ENCODE results near the gene MLLT1. TPM values are rescaled to one million over a fixed set of nuclear protein-coding genes. Genes with fewer than 3 reads are reported as not detected.

Gene MLLT1
- total RNA-seq, 1 experiment from 2014 or later, result 19.6 TPM

- no peak for DNase-seq (ENCODE audit: low read depth)
Measured at GRCh38 chr19:6259312-6259861, 20.4 kb downstream of the MLLT1 start.

- no peak for DNase-seq (ENCODE audit: low read depth)
Measured at GRCh38 chr19:6258812-6259311, 20.9 kb downstream of the MLLT1 start.

GRCh38 chr19:6253954-6254733, 25.6 kb downstream of the MLLT1 start:
- DNase-seq (ENCODE audit: low read depth), result no peak

GRCh38 chr19:6252066-6252465, 27.7 kb downstream of the MLLT1 start:
- no peak for DNase-seq (ENCODE audit: low read depth)

GRCh38 chr19:6250909-6251308, 28.9 kb downstream of the MLLT1 start:
- DNase-seq (ENCODE audit: low read depth), result no peak

- no peak for DNase-seq (ENCODE audit: low read depth)
Measured at GRCh38 chr19:6250024-6250615, 29.7 kb downstream of the MLLT1 start.

GRCh38 chr19:6249296-6249695, 30.5 kb downstream of the MLLT1 start:
- DNase-seq (ENCODE audit: low read depth), result no peak

GRCh38 chr19:6248844-6249243, 30.9 kb downstream of the MLLT1 start:
- DNase-seq (ENCODE audit: low read depth), result no peak

- DNase-seq (ENCODE audit: low read depth), result no peak
Measured at GRCh38 chr19:6248341-6248740, 31.4 kb downstream of the MLLT1 start.

GRCh38 chr19:6247007-6247288, 32.8 kb downstream of the MLLT1 start:
- DNase-seq (ENCODE audit: low read depth), result no peak

- no peak for DNase-seq (ENCODE audit: low read depth)
Measured at GRCh38 chr19:6246174-6247006, 33.4 kb downstream of the MLLT1 start.

GRCh38 chr19:6242677-6243076, 37.1 kb downstream of the MLLT1 start:
- no peak for DNase-seq (ENCODE audit: low read depth)

- DNase-seq (ENCODE audit: low read depth), result no peak
Measured at GRCh38 chr19:6241680-6242377, 37.9 kb downstream of the MLLT1 start.

- DNase-seq (ENCODE audit: low read depth), result no peak
Measured at GRCh38 chr19:6241056-6241455, 38.7 kb downstream of the MLLT1 start.

- DNase-seq (ENCODE audit: low read depth), result no peak
Measured at GRCh38 chr19:6239871-6240676, 39.7 kb downstream of the MLLT1 start.

- DNase-seq (ENCODE audit: low read depth), result peak; percentile 57
Measured at GRCh38 chr19:6239401-6239844, 40.4 kb downstream of the MLLT1 start.

GRCh38 chr19:6238643-6239281, 41.0 kb downstream of the MLLT1 start:
- peak; percentile 80 for DNase-seq (ENCODE audit: low read depth)

GRCh38 chr19:6238256-6238642, 41.5 kb downstream of the MLLT1 start:
- no peak for DNase-seq (ENCODE audit: low read depth)

- no peak for DNase-seq (ENCODE audit: low read depth)
Measured at GRCh38 chr19:6236310-6237291, 43.2 kb downstream of the MLLT1 start.
